Ovary (tissue), 9 donors: Measurements from ENCODE around the gene ALG2. TPM values are rescaled to one million over a fixed set of nuclear protein-coding genes. Genes with fewer than 3 reads are reported as not detected.

Experiments used
- DNase-seq, 5 donors: peaks; one replicate each; pipeline ENCODE4 v3.0.0-alpha.2; 2019 to 2020
- H3K27ac ChIP-seq, 2 donors: fragments of 200-600 bp; one replicate each; pipeline versions ENCODE4 v1.5.1 to v1.8.0; 2019 to 2022
- H3K27me3 ChIP-seq: fragments of 200-600 bp; one replicate; pipeline ENCODE4 v1.8.0; 2022
- H3K36me3 ChIP-seq: fragments of 200-600 bp; sonication (generic); one replicate; pipeline ENCODE4 v1.5.1; 2019
- H3K4me1 ChIP-seq: one replicate; pipeline ENCODE4 v1.8.1; 2013; ENCODE audit warnings: mild to moderate bottlenecking, moderate library complexity; ENCODE audit not compliant: insufficient read depth
- H3K4me3 ChIP-seq: fragments of 200-600 bp; sonication (generic); one replicate; pipeline ENCODE4 v1.5.1; 2017
- H3K9me3 ChIP-seq, 2 donors: fragments of 200-600 bp in 1 of 2; sonication (generic) in 1 of 2; one replicate each; pipeline versions ENCODE4 v1.5.1 to v1.8.1; 2013 to 2019; ENCODE audit warnings: mild to moderate bottlenecking in 1 of 2, moderate library complexity in 1 of 2
- CTCF ChIP-seq, 3 donors: fragments of 450-650 bp in 2 of 3; fragments of 200-600 bp in 1 of 3; IDR thresholded peaks; one replicate each; pipeline versions ENCODE4 v1.5.1 to v1.8.0; 2016 to 2022; ENCODE audit warnings: antibody characterized with exemption in 3 of 3, mild to moderate bottlenecking in 1 of 3
- EP300 ChIP-seq: sonication (generic); formaldehyde crosslinking; IDR thresholded peaks from one replicate; pipeline ENCODE4 v1.6.1; 2017; ENCODE audit warnings: antibody characterized with exemption
- POLR2A ChIP-seq: fragments of 450-650 bp; IDR thresholded peaks from one replicate; pipeline ENCODE4 v1.6.1; 2017; ENCODE audit warnings: antibody characterized with exemption, mild to moderate bottlenecking, moderate library complexity
- WGBS, 3 donors: extraction: QIAGEN DNeasy Blood & Tissue Kit in 1 of 3; methylation state at CpG; one replicate each; pipeline versions ENCODE4 v1.1.5 to v1.1.7; 2013 to 2017; 5-methylcytosine and 5-hydroxymethylcytosine counted together
- intact Hi-C, 4 donors: fragments of 100-400 bp; cut with DNase I; formaldehyde crosslinking; loops; one replicate each; pipeline versions ENCODE4 v1.11.0 to v1.15.1; 2022 to 2023
- polyA plus RNA-seq, 2 donors: library from polyadenylated mRNA; stranded (reverse); fragments of 200-250 nt in 1 of 2; fragments of 350-450 nt in 1 of 2; fragmentation: Illumina TruSeq in 1 of 2; extraction: RNeasy Lipid Tissue Mini Kit (QIAGEN cat#74804) in 1 of 2; gene quantifications; one replicate each; pipeline ENCODE4 v1.2.3, GENCODE V29; 2013 to 2014
- total RNA-seq, 7 donors: library from RNA; depleted of rRNA in 2 of 7; stranded (reverse); fragments of >200 nt in 2 of 7; fragmentation: NEBNext Ultra II Directional in 3 of 7; extraction: Animal tissue kit (Norgen Biotek cat#: 25700) in 3 of 7; gene quantifications; one replicate each; pipeline versions ENCODE4 v1.1.0 to v1.2.4, GENCODE V29; 2016 to 2023
- donor health status: DM: no; HTN: no; CAD: no; lungs with moderate emphysema.
- donor health status: DM: no; HTN: no; CAD: no.
- donor health status: Bipolar disorder and iron deficiency.
- donor health status: DM: yes; HTN: yes; CAD: no.
- donor health status: DM: no; HTN: no; CAD: no.
- donor health status: DM: yes; HTN: yes; CAD: no.

Gene ALG2
- total and polyA plus RNA-seq, 9 donors, result 21.8 to 60.1 (median 37.3) TPM

- WGBS, 3 donors, result 85 to 92% (median 88%) methylated on average over 7 of the region's 7 CpGs
- DNase-seq, result no peak
- H3K27ac ChIP-seq, result no peak overlapping the region
- intact Hi-C loops, result no loop called here
- H3K9me3 ChIP-seq, result no peaks in the 10 kb centered on the region
- no peaks in the 10 kb centered on the region for H3K27me3 ChIP-seq
- H3K36me3 ChIP-seq, result no peaks in the 10 kb centered on the region
- H3K4me1 ChIP-seq, result no peaks in the 10 kb centered on the region
- no peak overlapping the region for H3K4me3 ChIP-seq
- TF ChIP-seq EP300 (no peak), CTCF (IDR thresholded peaks at IDR 0.05) (no peak), POLR2A (no peak)
These were observed 14.3 kb upstream of the ALG2 start for GRCh38 chr9:99235926-99236634.

- no peak for DNase-seq
- intact Hi-C loops, result no loop called here
- Histone ChIP-seq H3K36me3 (no peaks in the 10 kb centered on the region), H3K4me3 (no peak overlapping the region), H3K27me3 (no peaks in the 10 kb centered on the region), H3K27ac (no peak overlapping the region), H3K9me3 (no peaks in the 10 kb centered on the region), H3K4me1 (no peaks in the 10 kb centered on the region)
- no peak for TF ChIP-seq EP300
- no peak for TF ChIP-seq CTCF (IDR thresholded peaks at IDR 0.05)
- TF ChIP-seq POLR2A, result no peak
These were observed 13.3 kb upstream of the ALG2 start for GRCh38 chr9:99235069-99235468.

GRCh38 chr9:99234618-99235017 lies 12.9 kb upstream of the ALG2 start:
- H3K9me3 ChIP-seq, result no peaks in the 10 kb centered on the region
- 91 to 98% (median 94%) methylated on average over 2 of the region's 2 CpGs for WGBS, 3 donors
- no peaks in the 10 kb centered on the region for H3K36me3 ChIP-seq
- no peaks in the 10 kb centered on the region for H3K27me3 ChIP-seq
- H3K4me1 ChIP-seq, result no peaks in the 10 kb centered on the region
- H3K4me3 ChIP-seq, result no peak overlapping the region
- DNase-seq, result no peak
- TF ChIP-seq CTCF (IDR thresholded peaks at IDR 0.05) (no peak), POLR2A (no peak), EP300 (no peak)
- intact Hi-C loops, result no loop called here
- H3K27ac ChIP-seq, result no peak overlapping the region

GRCh38 chr9:99231711-99232110 lies 10.0 kb upstream of the ALG2 start:
- no peak for DNase-seq
- H3K4me3 ChIP-seq, result no peak overlapping the region
- intact Hi-C loops, result no loop called here
- no peaks in the 10 kb centered on the region for H3K9me3 ChIP-seq
- no peak overlapping the region for H3K27ac ChIP-seq
- H3K36me3 ChIP-seq, result no peaks in the 10 kb centered on the region
- 73 to 91% (median 87%) methylated on average over 2 of the region's 2 CpGs for WGBS, 3 donors
- H3K4me1 ChIP-seq, result peaks cover 1% of the 10 kb centered on the region
- no peaks in the 10 kb centered on the region for H3K27me3 ChIP-seq
- TF ChIP-seq CTCF (IDR thresholded peaks at IDR 0.05), result no peak
- no peak for TF ChIP-seq POLR2A
- no peak for TF ChIP-seq EP300
